OCI-LY3 (cell line): ENCODE data around the gene OARD1.

Source experiments
- H2AFZ ChIP-seq: fragments of 200-600, 300-600 bp; shearing (Covaris generic); 2 replicates; pipeline ENCODE4 v1.6.0; 2014; ENCODE audit warnings: antibody characterized with exemption, low read depth, low read length
- H3K27ac ChIP-seq: fragments of 200-600, 300-600 bp; sonication (generic); 2 replicates; pipeline ENCODE4 v1.5.1; 2014; ENCODE audit warnings: mild to moderate bottlenecking, low read length, moderate library complexity, mixed read lengths
- H3K27me3 ChIP-seq: fragments of 200-600, 300-600 bp; sonication (generic); 2 replicates; pipeline ENCODE4 v1.6.1; 2014; ENCODE audit warnings: low read depth, low read length, mixed read lengths
- H3K36me3 ChIP-seq: fragments of 200-600, 300-600 bp; sonication (generic); replicated peaks from 2 replicates; pipeline ENCODE3; 2014; ENCODE audit warnings: low read depth, low read length, mixed read lengths
- H3K4me1 ChIP-seq: fragments of 300-600, 200-600 bp; sonication (generic); 2 replicates; pipeline ENCODE4 v1.6.1; 2014; ENCODE audit warnings: low read length, mixed read lengths
- H3K4me2 ChIP-seq: fragments of 200-600, 300-600 bp; sonication (generic); 2 replicates; pipeline ENCODE4 v1.6.1; 2014; ENCODE audit warnings: low read length, mixed read lengths
- H3K4me3 ChIP-seq: fragments of 300-600, 200-600 bp; sonication (generic); 2 replicates; pipeline ENCODE4 v1.5.1; 2014; ENCODE audit warnings: antibody characterized with exemption, mild to moderate bottlenecking, low read length, moderate library complexity
- H3K79me2 ChIP-seq: fragments of 300-600, 200-600 bp; shearing (Covaris generic); 2 replicates; pipeline ENCODE4 v1.6.1; 2014; ENCODE audit warnings: mild to moderate bottlenecking, low read length, mixed read lengths
- H3K9ac ChIP-seq: fragments of 300-600, 200-600 bp; shearing (Covaris generic); 2 replicates; pipeline ENCODE4 v1.6.0; 2014; ENCODE audit warnings: mild to moderate bottlenecking, low read length, moderate library complexity
- H3K9me3 ChIP-seq: fragments of 200-600, 300-600 bp; shearing (Covaris generic); 2 replicates; pipeline ENCODE4 v1.6.1; 2014; ENCODE audit warnings: low read length, mixed read lengths; ENCODE audit not compliant: insufficient read depth
- H4K20me1 ChIP-seq: fragments of 200-600, 300-600 bp; sonication (generic); 2 replicates; pipeline ENCODE4 v1.6.1; 2016; ENCODE audit warnings: low read length, mixed read lengths; ENCODE audit not compliant: insufficient read depth
- CTCF ChIP-seq: fragments of 200-600, 300-600 bp; sonication (generic); IDR thresholded peaks from 2 replicates; pipeline ENCODE4 v1.5.1; 2014; ENCODE audit warnings: antibody characterized with exemption, low read length, low read depth
- EZH2phosphoT487 ChIP-seq: fragments of 200-600 bp; shearing (Covaris generic); IDR thresholded peaks from 2 replicates; pipeline ENCODE4 v1.6.1; 2018; ENCODE audit warnings: antibody characterized with exemption, mixed run types, low read depth

Gene OARD1

GRCh38 chr6:41050536-41050935, 21.6 kb downstream of the OARD1 start:
- no peaks in the 10 kb centered on the region for H4K20me1 ChIP-seq

GRCh38 chr6:41049955-41050354, 22.2 kb downstream of the OARD1 start:
- H3K4me3 ChIP-seq, result no peak overlapping the region
- no peaks in the 10 kb centered on the region for H3K36me3 ChIP-seq
- no peak overlapping the region for H3K9ac ChIP-seq
- H3K4me2 ChIP-seq, result no peak overlapping the region
- no peak for TF ChIP-seq CTCF
- TF ChIP-seq EZH2phosphoT487, result no peak
- H3K79me2 ChIP-seq, result no peaks in the 10 kb centered on the region
- H3K27ac ChIP-seq, result no peak overlapping the region
- H2AFZ ChIP-seq, result no peak overlapping the region
- peaks cover 8% of the 10 kb centered on the region for H3K4me1 ChIP-seq
- H3K9me3 ChIP-seq, result no peaks in the 10 kb centered on the region
- H4K20me1 ChIP-seq, result no peaks in the 10 kb centered on the region
- no peaks in the 10 kb centered on the region for H3K27me3 ChIP-seq

More at GRCh38 chr6:41050536-41050935, 21.6 kb downstream of the OARD1 start:
- Histone ChIP-seq H3K36me3 (no peaks in the 10 kb centered on the region), H3K4me1 (peaks cover 8% of the 10 kb centered on the region), H3K4me2 (no peak overlapping the region), H3K79me2 (no peaks in the 10 kb centered on the region), H3K4me3 (no peak overlapping the region), H3K27me3 (no peaks in the 10 kb centered on the region), H3K9me3 (no peaks in the 10 kb centered on the region), H3K9ac (no peak overlapping the region), H3K27ac (no peak overlapping the region), H2AFZ (no peak overlapping the region)
- TF ChIP-seq CTCF (no peak), EZH2phosphoT487 (no peak)

GRCh38 chr6:41049521-41049920, 22.6 kb downstream of the OARD1 start:
- no peak overlapping the region for H3K27ac ChIP-seq
- no peak overlapping the region for H2AFZ ChIP-seq
- H3K4me3 ChIP-seq, result no peak overlapping the region
- H3K36me3 ChIP-seq, result no peaks in the 10 kb centered on the region
- no peak overlapping the region for H3K9ac ChIP-seq
- H4K20me1 ChIP-seq, result no peaks in the 10 kb centered on the region
- no peak overlapping the region for H3K4me2 ChIP-seq
- H3K79me2 ChIP-seq, result no peaks in the 10 kb centered on the region
- H3K4me1 ChIP-seq, result peaks cover 8% of the 10 kb centered on the region
- no peaks in the 10 kb centered on the region for H3K9me3 ChIP-seq
- TF ChIP-seq CTCF (no peak), EZH2phosphoT487 (no peak)
- no peaks in the 10 kb centered on the region for H3K27me3 ChIP-seq

GRCh38 chr6:41047745-41048732, 24.1 kb downstream of the OARD1 start:
- no peaks in the 10 kb centered on the region for H3K9me3 ChIP-seq
- no peak overlapping the region for H3K4me2 ChIP-seq
- no peak overlapping the region for H3K27ac ChIP-seq
- H3K4me3 ChIP-seq, result no peak overlapping the region
- TF ChIP-seq CTCF, result no peak
- no peaks in the 10 kb centered on the region for H4K20me1 ChIP-seq
- no peaks in the 10 kb centered on the region for H3K36me3 ChIP-seq
- no peaks in the 10 kb centered on the region for H3K27me3 ChIP-seq
- H3K4me1 ChIP-seq, result peaks cover 8% of the 10 kb centered on the region
- H2AFZ ChIP-seq, result no peak overlapping the region
- H3K9ac ChIP-seq, result no peak overlapping the region
- no peaks in the 10 kb centered on the region for H3K79me2 ChIP-seq
